ENCODE measurements around the gene MAST2. TPM values are rescaled to one million over a fixed set of nuclear protein-coding genes. Genes with fewer than 3 reads are reported as not detected.

Gene MAST2
- total and polyA plus RNA-seq, 9 of the 15 experiments (the other 6 are each of a cell fraction or from before 2014, with no cell fraction given) = 0.73 to 32.0 (median 17.8) TPM

- TF ChIP-seq MGA (IDR thresholded peaks at IDR 0.05) = 0 out of 2 replicates have a peak, but pooled peaks have one; percentile 22
Observed at GRCh38 chr1:46013581-46013980, 210.2 kb downstream of the MAST2 start (continued).
